Esophagus squamous epithelium (tissue), 5 donors: Measurements from ENCODE around the gene KIF26A. TPM values are rescaled to one million over a fixed set of nuclear protein-coding genes. Genes with fewer than 3 reads are reported as not detected.

Experiments used
- DNase-seq: peaks from one replicate; lab custom pipeline; 2025; lab: John Stamatoyannopoulos, UW
- H3K27ac ChIP-seq, 4 donors: fragments of 200-600 bp; sonication (generic); one replicate each; pipeline ENCODE4 v1.5.1; 2016 to 2019; ENCODE audit warnings: mild to moderate bottlenecking in 1 of 4
- H3K27me3 ChIP-seq, 4 donors: fragments of 200-600 bp; sonication (generic); 1 replicate in 3 of 4; 2 replicates in 1 of 4; pipeline versions ENCODE4 v1.5.1 to v1.6.0; 2017 to 2021; ENCODE audit warnings: antibody characterized with exemption in 1 of 4
- H3K36me3 ChIP-seq, 3 donors: fragments of 200-600 bp; sonication (generic); one replicate each; pipeline ENCODE4 v1.5.1; 2016 to 2019
- H3K4me1 ChIP-seq, 3 donors: fragments of 200-600 bp; sonication (generic); one replicate each; pipeline ENCODE4 v1.5.1; 2017 to 2019
- H3K4me3 ChIP-seq, 4 donors: fragments of 200-600 bp; sonication (generic); 1 replicate in 3 of 4; 2 replicates in 1 of 4; pipeline ENCODE4 v1.5.1; 2016 to 2019; ENCODE audit warnings: mild to moderate bottlenecking in 2 of 4, moderate library complexity in 1 of 4
- H3K9me3 ChIP-seq, 3 donors: fragments of 200-600 bp; sonication (generic); one replicate each; pipeline ENCODE4 v1.5.1; 2016 to 2019
- POLR2A ChIP-seq, 4 donors: fragments of 450-650 bp; IDR thresholded peaks; one replicate each; pipeline ENCODE4 v1.6.1; 2017; ENCODE audit warnings: antibody characterized with exemption in 4 of 4, mild to moderate bottlenecking in 4 of 4, moderate library complexity in 3 of 4
- WGBS, 2 donors: methylation state at CpG; one replicate each; pipeline ENCODE4 v1.1.5; 2018; 5-methylcytosine and 5-hydroxymethylcytosine counted together
- intact Hi-C: fragments of 100-400 bp; cut with DNase I; formaldehyde crosslinking; loops from one replicate; pipeline ENCODE4 v1.15.0; 2022
- total RNA-seq, 4 donors: library from RNA; depleted of rRNA; stranded (reverse); fragments of >200 nt; gene quantifications; one replicate each; pipeline ENCODE4 v1.1.0, GENCODE V29; 2016
- TF ChIP-seq, protein P1 (sequence below), 6 experiments: fragments of 450-650 bp in 4 of 6; fragments of 200-600 bp in 2 of 6; sonication (generic) in 2 of 6; IDR thresholded peaks; one replicate each; pipeline ENCODE4 v1.5.1; 2016 to 2019; ENCODE audit warnings: antibody characterized with exemption in 6 of 6, mild to moderate bottlenecking in 4 of 6, moderate library complexity in 4 of 6
- donor health status: DM: yes; HTN: yes; CAD: no.

Gene KIF26A
- total RNA-seq, 4 donors from 2014 or later: 0.80 to 2.7 (median 0.96) TPM

DNA sequence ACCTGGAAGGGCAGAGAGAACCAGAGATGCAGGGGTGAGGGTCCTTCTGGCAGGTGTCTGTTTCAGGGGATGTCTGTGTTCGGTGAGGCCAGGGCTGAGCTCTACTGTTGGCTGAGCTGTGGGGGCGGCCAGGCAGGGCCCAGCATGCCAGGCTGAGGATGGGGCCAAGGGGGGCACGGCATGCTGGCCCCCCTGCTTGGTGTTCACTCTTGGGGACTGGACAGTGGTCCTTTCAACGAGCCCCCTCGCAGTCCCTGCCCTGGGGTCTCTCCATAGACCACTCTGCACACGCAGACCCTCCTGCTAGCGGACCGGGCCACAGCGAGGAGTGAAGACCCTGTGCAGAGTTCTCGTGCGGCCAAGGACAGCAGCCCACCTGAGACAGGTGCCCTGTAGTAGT is 56.3 kb downstream of the KIF26A start:
- TF ChIP-seq POLR2A (IDR thresholded peaks at IDR 0.05): no peak
- TF ChIP-seq, protein P1, sequence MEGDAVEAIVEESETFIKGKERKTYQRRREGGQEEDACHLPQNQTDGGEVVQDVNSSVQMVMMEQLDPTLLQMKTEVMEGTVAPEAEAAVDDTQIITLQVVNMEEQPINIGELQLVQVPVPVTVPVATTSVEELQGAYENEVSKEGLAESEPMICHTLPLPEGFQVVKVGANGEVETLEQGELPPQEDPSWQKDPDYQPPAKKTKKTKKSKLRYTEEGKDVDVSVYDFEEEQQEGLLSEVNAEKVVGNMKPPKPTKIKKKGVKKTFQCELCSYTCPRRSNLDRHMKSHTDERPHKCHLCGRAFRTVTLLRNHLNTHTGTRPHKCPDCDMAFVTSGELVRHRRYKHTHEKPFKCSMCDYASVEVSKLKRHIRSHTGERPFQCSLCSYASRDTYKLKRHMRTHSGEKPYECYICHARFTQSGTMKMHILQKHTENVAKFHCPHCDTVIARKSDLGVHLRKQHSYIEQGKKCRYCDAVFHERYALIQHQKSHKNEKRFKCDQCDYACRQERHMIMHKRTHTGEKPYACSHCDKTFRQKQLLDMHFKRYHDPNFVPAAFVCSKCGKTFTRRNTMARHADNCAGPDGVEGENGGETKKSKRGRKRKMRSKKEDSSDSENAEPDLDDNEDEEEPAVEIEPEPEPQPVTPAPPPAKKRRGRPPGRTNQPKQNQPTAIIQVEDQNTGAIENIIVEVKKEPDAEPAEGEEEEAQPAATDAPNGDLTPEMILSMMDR (IDR thresholded peaks at IDR 0.05): no peak
- peaks cover 0 to 14% (median 0%) of the 10 kb centered on the region in 3 donors for H3K4me1 ChIP-seq
- no peaks in the 10 kb centered on the region for H3K9me3 ChIP-seq
- H3K27me3 ChIP-seq: peaks cover 0 to 22% (median 0%) of the 10 kb centered on the region in 4 donors
- no peak for DNase-seq
- no peak overlapping the region for H3K4me3 ChIP-seq
- intact Hi-C loops: no loop called here
- 45 to 66% methylated on average over 2 to 4 of the region's 11 CpGs for WGBS, 2 donors
- no peak overlapping the region for H3K27ac ChIP-seq
- no peaks in the 10 kb centered on the region for H3K36me3 ChIP-seq

DNA sequence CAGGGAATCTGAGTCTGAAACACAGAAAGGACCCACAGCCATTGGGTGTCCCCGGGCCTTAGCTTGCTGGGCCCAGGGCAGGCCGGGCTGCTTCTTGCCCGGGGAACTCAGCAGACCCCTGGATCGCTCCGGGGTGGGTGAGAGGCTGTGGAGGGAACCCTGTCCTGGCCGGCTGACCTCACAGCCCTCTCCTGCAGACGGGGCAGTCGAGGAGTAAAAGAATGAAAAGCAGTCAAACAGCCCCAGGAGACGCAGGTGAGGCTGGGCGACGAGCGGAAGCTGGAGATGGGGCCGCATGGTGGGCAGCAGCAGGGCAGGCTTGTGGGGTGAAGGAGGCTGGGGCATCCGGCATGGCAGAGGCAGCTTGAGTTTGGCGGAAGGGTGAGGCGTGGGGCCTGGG is 57.0 kb downstream of the KIF26A start:
- H3K9me3 ChIP-seq: no peaks in the 10 kb centered on the region
- peaks cover 0 to 22% (median 0%) of the 10 kb centered on the region in 4 donors for H3K27me3 ChIP-seq
- no peak overlapping the region for H3K4me3 ChIP-seq
- TF ChIP-seq, protein P1 (IDR thresholded peaks at IDR 0.05): no peak
- no peak for TF ChIP-seq POLR2A (IDR thresholded peaks at IDR 0.05)
- DNase-seq: no peak
- intact Hi-C loops: no loop called here
- H3K36me3 ChIP-seq: no peaks in the 10 kb centered on the region
- 80 to 94% methylated on average over 8 to 14 of the region's 16 CpGs for WGBS, 2 donors
- H3K27ac ChIP-seq: no peak overlapping the region
- H3K4me1 ChIP-seq: peaks cover 0 to 14% (median 0%) of the 10 kb centered on the region in 3 donors

DNA sequence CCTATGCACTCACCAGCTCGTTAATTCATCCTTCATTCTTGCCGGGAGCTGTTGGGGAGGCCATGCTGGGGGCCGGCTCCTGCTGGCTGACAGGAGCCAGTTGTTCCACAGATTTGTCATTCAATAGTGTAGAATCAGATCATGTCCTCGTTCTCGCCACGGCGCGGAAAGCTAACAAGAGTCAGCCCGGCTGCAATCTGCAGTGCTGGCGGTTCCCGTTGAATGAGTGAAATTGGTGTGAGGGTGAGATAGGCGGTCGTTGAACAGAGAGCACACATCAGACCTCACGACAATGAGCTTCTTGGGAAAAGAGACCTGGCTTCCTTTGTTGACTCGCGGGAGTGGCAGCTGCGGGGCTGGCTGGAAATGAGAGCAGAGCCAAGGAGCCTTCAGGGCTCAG is 57.5 kb downstream of the KIF26A start:
- WGBS, 2 donors: 0 to 48% methylated on average over 3 to 8 of the region's 17 CpGs
- Histone ChIP-seq H3K4me1 (peaks cover 0 to 14% (median 0%) of the 10 kb centered on the region in 3 donors), H3K4me3 (no peak overlapping the region), H3K27me3 (peaks cover 0 to 22% (median 0%) of the 10 kb centered on the region in 4 donors), H3K9me3 (no peaks in the 10 kb centered on the region), H3K36me3 (no peaks in the 10 kb centered on the region), H3K27ac (no peak overlapping the region)
- DNase-seq: no peak
- intact Hi-C loops: no loop called here
- TF ChIP-seq, protein P1 (IDR thresholded peaks at IDR 0.05): no peak
- TF ChIP-seq POLR2A (IDR thresholded peaks at IDR 0.05): no peak

DNA sequence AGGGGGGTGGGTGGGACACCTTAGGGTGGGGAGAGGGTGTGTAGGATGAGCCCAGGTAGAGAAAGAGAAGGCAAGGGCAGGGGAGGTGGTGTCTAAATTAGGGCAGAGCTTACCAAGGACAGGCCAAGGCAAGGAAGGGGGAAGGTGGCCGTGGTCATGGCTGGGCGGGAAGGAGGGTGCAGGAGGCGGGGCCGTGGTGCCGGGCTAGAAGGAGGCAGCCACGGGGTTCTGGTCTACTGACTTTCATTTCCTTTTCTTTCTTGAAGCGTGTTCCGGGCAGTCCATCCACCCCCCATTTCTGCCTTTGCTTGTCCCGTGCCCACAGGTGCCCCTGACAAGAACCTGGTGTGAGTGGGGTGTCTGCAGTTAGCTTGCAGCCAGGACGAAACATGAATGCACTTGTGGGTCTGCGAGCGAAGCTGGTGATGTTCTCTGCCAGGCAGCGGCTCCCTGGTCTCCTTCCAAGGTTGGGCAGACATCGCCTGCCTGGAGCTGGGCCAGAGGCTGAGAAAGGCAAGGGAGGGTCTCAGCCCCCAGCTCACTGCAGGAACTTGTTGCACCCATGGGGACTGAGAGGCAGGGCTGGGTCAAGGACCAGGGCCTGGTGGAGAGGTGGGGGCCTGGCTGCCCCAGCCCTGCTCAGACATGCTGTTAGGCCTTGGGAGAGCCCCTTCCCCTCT is 58.2 kb downstream of the KIF26A start:
- no peak for DNase-seq
- WGBS, 2 donors: 25 to 29% methylated on average over 7 to 14 of the region's 14 CpGs
- Histone ChIP-seq H3K4me1 (peaks cover 0 to 14% (median 0%) of the 10 kb centered on the region in 3 donors), H3K36me3 (no peaks in the 10 kb centered on the region), H3K4me3 (no peak overlapping the region), H3K27ac (no peak overlapping the region), H3K27me3 (peaks cover 0 to 22% (median 0%) of the 10 kb centered on the region in 4 donors), H3K9me3 (no peaks in the 10 kb centered on the region)
- intact Hi-C loops: no loop called here
- TF ChIP-seq, protein P1 (IDR thresholded peaks at IDR 0.05): no peak
- TF ChIP-seq POLR2A (IDR thresholded peaks at IDR 0.05): no peak

DNA sequence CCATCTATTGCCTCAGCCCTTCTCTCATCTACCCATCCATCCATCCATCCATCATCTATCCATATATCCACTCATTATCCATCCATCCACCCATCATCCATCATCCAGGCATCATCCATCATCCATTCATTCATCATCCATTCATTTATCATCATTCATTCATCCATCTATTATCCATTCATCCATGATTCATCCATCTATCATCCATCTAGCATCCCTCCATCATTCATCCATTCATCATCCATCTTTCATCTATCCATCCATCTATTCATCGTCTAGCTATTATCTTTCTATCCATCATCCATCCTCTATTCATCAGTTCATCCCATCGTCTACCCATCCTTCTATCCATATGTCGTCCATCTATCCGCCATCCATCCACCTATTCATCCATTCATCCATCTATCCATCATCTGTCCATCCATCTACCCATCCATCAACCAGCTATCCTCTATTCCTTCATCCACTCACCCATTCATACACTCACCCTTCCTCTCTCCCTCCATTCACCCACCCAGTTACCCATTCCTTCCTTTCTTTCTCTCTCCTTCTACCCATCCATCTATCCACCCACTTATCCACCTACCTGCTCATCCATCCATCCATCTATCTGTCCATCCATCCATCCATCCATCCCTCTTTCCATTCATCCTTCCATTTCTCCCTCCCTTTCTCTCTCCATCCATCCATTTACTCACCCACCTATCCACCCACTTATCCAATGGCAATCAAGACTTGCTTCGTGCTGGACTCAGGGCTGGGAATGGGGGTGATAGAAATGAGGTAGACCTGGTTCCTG is 59.3 kb downstream of the KIF26A start:
- WGBS, 2 donors: 83 to 89% methylated on average over 5 of the region's 5 CpGs
- Histone ChIP-seq H3K4me1 (peaks cover 0 to 14% (median 0%) of the 10 kb centered on the region in 3 donors), H3K27me3 (peaks cover 0 to 15% (median 0%) of the 10 kb centered on the region in 4 donors), H3K9me3 (no peaks in the 10 kb centered on the region), H3K27ac (no peak overlapping the region), H3K4me3 (no peak overlapping the region), H3K36me3 (no peaks in the 10 kb centered on the region)
- no peak for TF ChIP-seq POLR2A (IDR thresholded peaks at IDR 0.05)
- TF ChIP-seq, protein P1 (IDR thresholded peaks at IDR 0.05): no peak
- intact Hi-C loops: no loop called here
- DNase-seq: no peak
